Right atrium auricular region (tissue), 2 donors: Measurements from ENCODE around the gene CEP164. TPM values are rescaled to one million over a fixed set of nuclear protein-coding genes. Genes with fewer than 3 reads are reported as not detected.

ENCODE experiments used
- DNase-seq: peaks from one replicate; pipeline ENCODE4 v3.0.0-alpha.2; 2019; ENCODE audit warnings: low spot score
- H3K27ac ChIP-seq, 2 donors: fragments of 200-600 bp; sonication (generic); 1 replicate in 1 of 2; 2 replicates in 1 of 2; pipeline ENCODE4 v1.5.1; 2016 to 2019
- H3K27me3 ChIP-seq, 2 donors: fragments of 200-600 bp; sonication (generic); one replicate each; pipeline versions ENCODE4 v1.5.1 to v1.6.0; 2017 to 2019
- H3K36me3 ChIP-seq: fragments of 200-600 bp; sonication (generic); one replicate; pipeline ENCODE4 v1.5.1; 2016
- H3K4me1 ChIP-seq, 2 donors: fragments of 200-600 bp; sonication (generic); one replicate each; pipeline versions ENCODE4 v1.5.1 to v1.6.0; 2017 to 2019
- H3K4me3 ChIP-seq, 2 donors: fragments of 200-600 bp; sonication (generic); 1 replicate in 1 of 2; 2 replicates in 1 of 2; pipeline ENCODE4 v1.5.1; 2017 to 2019; ENCODE audit warnings: mild to moderate bottlenecking in 1 of 2, moderate library complexity in 1 of 2
- H3K9me3 ChIP-seq, 2 donors: fragments of 200-600 bp; sonication (generic); one replicate each; pipeline ENCODE4 v1.5.1; 2019
- total RNA-seq, 2 donors: library from RNA; depleted of rRNA; stranded (reverse); fragments of >200 nt; gene quantifications; one replicate each; pipeline ENCODE4 v1.1.0, GENCODE V29; 2016
- TF ChIP-seq, protein P1 (sequence below), 2 donors: fragments of 200-600 bp; sonication (generic); IDR thresholded peaks; one replicate each; pipeline ENCODE4 v1.5.1; 2019; ENCODE audit warnings: antibody characterized with exemption in 2 of 2

CEP164 gene
- total RNA-seq, 2 donors from 2014 or later, result 3.3 to 7.6 TPM

DNA sequence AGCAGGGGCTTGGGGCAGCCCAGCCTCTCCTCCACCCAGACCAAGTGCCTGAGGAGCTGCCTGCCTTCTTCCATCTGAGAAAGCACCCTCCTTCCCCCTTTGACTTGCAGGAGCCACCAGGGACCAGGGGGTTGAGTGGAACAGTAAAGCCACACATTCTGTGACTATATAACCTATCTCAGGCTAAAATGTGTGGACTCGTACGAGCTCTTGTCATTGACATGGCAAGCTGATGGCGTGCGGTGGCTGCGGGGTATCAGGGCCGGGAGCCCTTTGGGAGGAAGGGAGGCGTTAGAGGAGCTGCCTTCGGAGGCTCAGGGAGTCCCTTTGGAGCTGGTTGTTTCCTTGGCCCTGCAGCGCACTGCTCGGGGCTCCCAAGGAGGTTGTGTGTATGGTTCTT lies 84.5 kb downstream of the CEP164 start:
- no peaks in the 10 kb centered on the region for H3K9me3 ChIP-seq
- no peaks in the 10 kb centered on the region for H3K27me3 ChIP-seq
- H3K4me1 ChIP-seq, result no peaks in the 10 kb centered on the region
- no peak overlapping the region for H3K27ac ChIP-seq
- no peak for DNase-seq
- H3K4me3 ChIP-seq, result no peak overlapping the region
- H3K36me3 ChIP-seq, result peaks cover 15% of the 10 kb centered on the region
- TF ChIP-seq, protein P1, sequence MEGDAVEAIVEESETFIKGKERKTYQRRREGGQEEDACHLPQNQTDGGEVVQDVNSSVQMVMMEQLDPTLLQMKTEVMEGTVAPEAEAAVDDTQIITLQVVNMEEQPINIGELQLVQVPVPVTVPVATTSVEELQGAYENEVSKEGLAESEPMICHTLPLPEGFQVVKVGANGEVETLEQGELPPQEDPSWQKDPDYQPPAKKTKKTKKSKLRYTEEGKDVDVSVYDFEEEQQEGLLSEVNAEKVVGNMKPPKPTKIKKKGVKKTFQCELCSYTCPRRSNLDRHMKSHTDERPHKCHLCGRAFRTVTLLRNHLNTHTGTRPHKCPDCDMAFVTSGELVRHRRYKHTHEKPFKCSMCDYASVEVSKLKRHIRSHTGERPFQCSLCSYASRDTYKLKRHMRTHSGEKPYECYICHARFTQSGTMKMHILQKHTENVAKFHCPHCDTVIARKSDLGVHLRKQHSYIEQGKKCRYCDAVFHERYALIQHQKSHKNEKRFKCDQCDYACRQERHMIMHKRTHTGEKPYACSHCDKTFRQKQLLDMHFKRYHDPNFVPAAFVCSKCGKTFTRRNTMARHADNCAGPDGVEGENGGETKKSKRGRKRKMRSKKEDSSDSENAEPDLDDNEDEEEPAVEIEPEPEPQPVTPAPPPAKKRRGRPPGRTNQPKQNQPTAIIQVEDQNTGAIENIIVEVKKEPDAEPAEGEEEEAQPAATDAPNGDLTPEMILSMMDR (IDR thresholded peaks at IDR 0.05), result no peak

DNA sequence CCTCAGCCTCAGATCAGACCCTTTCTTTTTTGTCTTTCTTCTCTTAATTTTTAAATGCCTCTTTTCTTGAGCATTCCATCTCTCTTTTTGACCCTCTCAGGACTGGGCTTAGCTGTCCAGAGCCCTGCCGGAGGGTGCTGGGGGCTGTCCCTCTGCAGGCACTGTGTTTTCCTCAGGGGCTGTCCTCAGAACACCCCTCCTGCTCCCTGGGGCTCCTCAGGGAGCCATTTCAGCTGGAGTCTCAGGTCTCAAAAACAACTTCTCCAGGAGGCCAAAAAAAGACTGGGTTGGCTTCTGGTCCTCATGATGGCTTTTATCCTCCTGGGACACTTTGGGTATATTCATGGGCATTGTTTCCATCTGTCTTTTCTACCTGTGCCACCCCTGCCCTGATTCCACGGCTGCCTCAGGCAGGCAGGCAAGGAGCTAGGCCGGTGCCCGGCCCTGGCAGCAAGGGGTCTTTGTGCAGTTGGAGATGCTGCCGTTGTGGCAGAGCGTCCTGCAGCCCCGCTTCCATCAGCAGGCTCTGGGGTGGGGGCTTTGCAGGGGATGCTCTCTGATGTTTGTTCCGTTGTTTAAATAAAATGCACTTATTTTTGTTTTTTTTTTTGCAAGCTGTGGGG lies 85.1 kb downstream of the CEP164 start:
- Histone ChIP-seq H3K4me3 (no peak overlapping the region), H3K4me1 (no peaks in the 10 kb centered on the region), H3K36me3 (peaks cover 14% of the 10 kb centered on the region), H3K27ac (no peak overlapping the region), H3K27me3 (no peaks in the 10 kb centered on the region), H3K9me3 (no peaks in the 10 kb centered on the region)
- DNase-seq, result no peak
- TF ChIP-seq, protein P1 (IDR thresholded peaks at IDR 0.05), result no peak

DNA sequence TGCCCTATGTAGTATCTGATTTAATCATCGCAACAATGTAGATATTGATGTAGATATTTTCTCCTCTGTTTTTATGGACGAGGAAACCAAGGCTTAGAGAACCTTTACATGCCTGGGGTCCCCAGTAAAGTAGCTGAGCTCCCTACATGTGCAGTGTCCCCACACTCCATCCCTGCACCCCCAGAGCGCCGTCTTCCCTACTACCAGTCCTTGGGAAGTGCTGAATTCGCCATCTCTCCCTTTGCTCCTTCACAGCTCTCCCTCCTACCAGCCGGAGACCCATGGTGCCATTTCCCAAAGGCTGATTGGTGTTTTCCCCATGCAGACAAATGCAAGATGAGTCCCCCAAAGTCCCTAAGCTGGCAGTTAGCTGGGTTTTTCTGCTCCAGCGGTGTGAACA lies 86.0 kb downstream of the CEP164 start:
- TF ChIP-seq, protein P1 (IDR thresholded peaks at IDR 0.05), result no peak
- peaks cover 5% of the 10 kb centered on the region for H3K36me3 ChIP-seq
- no peaks in the 10 kb centered on the region for H3K9me3 ChIP-seq
- H3K27ac ChIP-seq, result no peak overlapping the region
- H3K27me3 ChIP-seq, result no peaks in the 10 kb centered on the region
- no peak for DNase-seq
- H3K4me3 ChIP-seq, result no peak overlapping the region
- no peaks in the 10 kb centered on the region for H3K4me1 ChIP-seq

DNA sequence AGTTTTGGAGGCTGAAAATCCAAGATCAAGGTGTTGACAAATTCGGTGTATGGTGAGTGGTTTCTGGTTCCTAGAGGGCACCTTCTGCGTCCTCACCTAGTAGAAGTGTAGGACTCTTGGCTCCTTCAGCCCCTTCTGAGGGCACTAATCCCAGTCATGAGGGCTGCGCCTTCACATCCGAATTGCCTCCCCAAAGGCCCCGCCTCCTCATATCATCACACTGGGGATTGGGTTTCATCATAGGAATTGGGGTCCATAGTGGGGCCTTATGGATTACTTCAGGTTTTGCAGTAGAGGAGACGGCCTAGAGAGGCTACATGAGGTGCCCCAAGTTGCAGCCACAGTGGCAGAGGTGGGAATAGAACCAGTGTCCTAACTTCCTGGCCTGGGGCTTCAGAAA lies 87.1 kb downstream of the CEP164 start:
- H3K27ac ChIP-seq, result no peak overlapping the region
- TF ChIP-seq, protein P1 (IDR thresholded peaks at IDR 0.05), result no peak
- no peak for DNase-seq
- no peaks in the 10 kb centered on the region for H3K36me3 ChIP-seq
- no peaks in the 10 kb centered on the region for H3K9me3 ChIP-seq
- no peak overlapping the region for H3K4me3 ChIP-seq
- no peaks in the 10 kb centered on the region for H3K4me1 ChIP-seq
- H3K27me3 ChIP-seq, result no peaks in the 10 kb centered on the region

DNA sequence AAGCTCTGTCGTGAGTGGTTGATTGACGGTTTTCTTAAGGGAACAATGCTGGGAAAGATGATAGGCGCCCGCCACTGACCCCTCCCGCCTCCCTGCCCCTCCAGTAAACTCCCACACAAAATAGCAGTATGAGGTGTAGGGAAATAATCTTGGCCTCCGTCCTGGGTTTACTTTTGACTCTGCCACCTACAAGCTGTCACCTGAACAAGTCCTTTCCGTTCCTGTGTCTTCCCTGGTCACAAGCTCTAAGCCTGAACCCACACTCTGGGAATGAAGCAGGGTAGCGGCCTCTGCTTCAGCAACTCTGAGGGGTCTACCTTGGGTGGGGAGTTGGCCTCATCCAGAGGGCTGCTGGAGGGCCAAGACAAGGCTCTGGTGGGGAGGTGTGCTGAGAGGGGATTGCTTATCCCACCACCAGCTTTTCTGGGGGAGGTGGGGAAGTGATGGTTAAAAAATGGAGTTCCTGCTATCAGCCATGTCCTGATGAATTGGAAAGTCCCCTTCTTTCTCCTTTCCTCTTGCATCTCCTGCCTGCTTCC lies 87.8 kb downstream of the CEP164 start:
- H3K36me3 ChIP-seq, result no peaks in the 10 kb centered on the region
- H3K9me3 ChIP-seq, result no peaks in the 10 kb centered on the region
- TF ChIP-seq, protein P1 (IDR thresholded peaks at IDR 0.05), result no peak
- no peak overlapping the region for H3K4me3 ChIP-seq
- H3K27ac ChIP-seq, result no peak overlapping the region
- H3K4me1 ChIP-seq, result no peaks in the 10 kb centered on the region
- no peak for DNase-seq
- H3K27me3 ChIP-seq, result no peaks in the 10 kb centered on the region

DNA sequence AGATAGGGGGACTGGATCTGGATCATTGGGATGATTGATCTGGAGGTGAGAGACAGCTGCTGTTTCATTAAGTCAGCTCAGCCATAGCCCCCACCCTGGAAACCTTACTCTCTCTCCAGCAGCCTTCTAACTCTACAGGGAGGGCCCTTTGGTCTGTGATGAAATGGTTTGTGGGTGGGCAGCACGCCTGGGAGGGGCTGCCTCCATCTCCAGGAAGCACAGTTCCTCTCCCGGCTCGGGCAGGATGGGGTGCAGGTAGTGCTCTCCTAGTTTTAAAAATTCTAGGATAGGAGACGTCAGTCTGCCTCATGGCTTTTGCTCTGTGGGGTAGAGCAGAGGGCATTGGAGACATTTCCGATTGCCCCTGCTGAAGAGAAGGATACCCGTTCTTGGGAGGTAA lies 89.7 kb downstream of the CEP164 start:
- H3K27me3 ChIP-seq, result no peaks in the 10 kb centered on the region
- TF ChIP-seq, protein P1 (IDR thresholded peaks at IDR 0.05), result no peak
- no peak for DNase-seq

More for the DNA sequence above, 89.7 kb downstream of the CEP164 start:
- Histone ChIP-seq H3K4me3 (no peak overlapping the region), H3K4me1 (no peaks in the 10 kb centered on the region), H3K9me3 (no peaks in the 10 kb centered on the region), H3K27ac (no peak overlapping the region), H3K36me3 (no peaks in the 10 kb centered on the region)
